CD4-positive, alpha-beta T cell (primary cell): Measurements from ENCODE around the gene FBLN2. TPM values are rescaled to one million over a fixed set of nuclear protein-coding genes. Genes with fewer than 3 reads are reported as not detected.

ENCODE experiments used
- ATAC-seq: fragments of 200-7000 bp; cut with Tn5 transposase; one replicate; pipeline ENCODE4 v1.10.0; 2022; ENCODE audit warnings: mild to moderate bottlenecking; ENCODE audit not compliant: poor library complexity
- CTCF ChIA-PET: fragments of 350-600 bp; sonication (Branson Sonifier 250); formaldehyde crosslinking; loops from one replicate; lab custom pipeline; 2021; ENCODE audit warnings: antibody characterized with exemption, inconsistent platforms; lab: Charles Lee
- POLR2A ChIA-PET: fragments of 350-600 bp; sonication (Branson Sonifier 250); formaldehyde crosslinking; loops from one replicate; lab custom pipeline; 2021; ENCODE audit warnings: antibody characterized with exemption, inconsistent platforms; lab: Charles Lee
- DNase-seq, 14 experiments: peaks; one replicate each; pipeline ENCODE4 v3.0.0-alpha.2; 2013 to 2020; ENCODE audit warnings: mixed read lengths in 2 of 14
- H3K27ac ChIP-seq, 2 donors: one replicate each; pipeline versions ENCODE4 v1.5.1 to v1.7.0; 2013; ENCODE audit warnings: low read length in 2 of 2, low read depth in 1 of 2, mild to moderate bottlenecking in 1 of 2
- H3K27me3 ChIP-seq, 2 experiments: 1 replicate in 1 of 2; 2 replicates in 1 of 2; pipeline versions ENCODE4 v1.6.1 to v1.7.0; 2013; ENCODE audit warnings: low read length in 2 of 2, control low read depth in 1 of 2, mild to moderate bottlenecking in 1 of 2, moderate library complexity in 1 of 2; ENCODE audit not compliant: insufficient read depth in 2 of 2, control insufficient read depth in 1 of 2
- H3K36me3 ChIP-seq: one replicate; pipeline ENCODE4 v1.6.1; 2013; ENCODE audit warnings: low read length, control low read depth; ENCODE audit not compliant: insufficient read depth
- H3K4me1 ChIP-seq: one replicate; pipeline ENCODE4 v1.6.1; 2013; ENCODE audit warnings: low read length, control low read depth; ENCODE audit not compliant: insufficient read depth
- H3K4me3 ChIP-seq: one replicate; pipeline ENCODE4 v1.5.1; 2013; ENCODE audit warnings: mild to moderate bottlenecking, low read length, moderate library complexity
- H3K9me3 ChIP-seq, 2 experiments: 1 replicate in 1 of 2; 2 replicates in 1 of 2; pipeline versions ENCODE4 v1.6.1 to v1.7.0; 2013; ENCODE audit warnings: low read length in 2 of 2, mild to moderate bottlenecking in 2 of 2, control low read depth in 1 of 2, moderate library complexity in 1 of 2; ENCODE audit not compliant: control insufficient read depth in 1 of 2, insufficient read depth in 1 of 2
- H3K27ac Mint-ChIP-seq: one replicate; pipeline ENCODE4 v1.8.0; 2020; ENCODE audit warnings: mixed read lengths
- H3K27me3 Mint-ChIP-seq: one replicate; pipeline ENCODE4 v1.8.0; 2021; ENCODE audit warnings: mixed read lengths
- H3K36me3 Mint-ChIP-seq: one replicate; pipeline ENCODE4 v1.8.0; 2021; ENCODE audit warnings: low read depth, mixed read lengths
- H3K4me1 Mint-ChIP-seq: one replicate; pipeline ENCODE4 v1.8.0; 2021; ENCODE audit warnings: low read depth, mixed read lengths
- H3K4me3 Mint-ChIP-seq: one replicate; pipeline ENCODE4 v1.8.0; 2020; ENCODE audit warnings: mild to moderate bottlenecking, mixed read lengths
- H3K9me3 Mint-ChIP-seq: one replicate; pipeline ENCODE4 v1.8.0; 2020; ENCODE audit warnings: mixed read lengths
- intact Hi-C, 2 experiments: fragments of 100-400 bp; cut with DNase I in 1 of 2; cut with micrococcal nuclease in 1 of 2; formaldehyde crosslinking; loops; one replicate each; pipeline versions ENCODE4 v1.15.1 to v1.9.0; 2023 to 2025; cut with DNase I, micrococcal nuclease
- total RNA-seq, 174 experiments: library from RNA in 2 of 174; stranded (reverse) in 2 of 174; gene quantifications; one replicate each; pipeline ENCODE4 v1.2.3 and lab custom pipeline; 2021 to 2026
- TF ChIP-seq, protein P1 (sequence below): fragments of 200-600 bp; IDR thresholded peaks from one replicate; pipeline ENCODE4 v1.8.0; 2022; ENCODE audit warnings: antibody characterized with exemption, mild to moderate bottlenecking

The FBLN2 gene
- total RNA-seq, 2 experiments from 2014 or later = 0.19 to 0.25 TPM

DNA sequence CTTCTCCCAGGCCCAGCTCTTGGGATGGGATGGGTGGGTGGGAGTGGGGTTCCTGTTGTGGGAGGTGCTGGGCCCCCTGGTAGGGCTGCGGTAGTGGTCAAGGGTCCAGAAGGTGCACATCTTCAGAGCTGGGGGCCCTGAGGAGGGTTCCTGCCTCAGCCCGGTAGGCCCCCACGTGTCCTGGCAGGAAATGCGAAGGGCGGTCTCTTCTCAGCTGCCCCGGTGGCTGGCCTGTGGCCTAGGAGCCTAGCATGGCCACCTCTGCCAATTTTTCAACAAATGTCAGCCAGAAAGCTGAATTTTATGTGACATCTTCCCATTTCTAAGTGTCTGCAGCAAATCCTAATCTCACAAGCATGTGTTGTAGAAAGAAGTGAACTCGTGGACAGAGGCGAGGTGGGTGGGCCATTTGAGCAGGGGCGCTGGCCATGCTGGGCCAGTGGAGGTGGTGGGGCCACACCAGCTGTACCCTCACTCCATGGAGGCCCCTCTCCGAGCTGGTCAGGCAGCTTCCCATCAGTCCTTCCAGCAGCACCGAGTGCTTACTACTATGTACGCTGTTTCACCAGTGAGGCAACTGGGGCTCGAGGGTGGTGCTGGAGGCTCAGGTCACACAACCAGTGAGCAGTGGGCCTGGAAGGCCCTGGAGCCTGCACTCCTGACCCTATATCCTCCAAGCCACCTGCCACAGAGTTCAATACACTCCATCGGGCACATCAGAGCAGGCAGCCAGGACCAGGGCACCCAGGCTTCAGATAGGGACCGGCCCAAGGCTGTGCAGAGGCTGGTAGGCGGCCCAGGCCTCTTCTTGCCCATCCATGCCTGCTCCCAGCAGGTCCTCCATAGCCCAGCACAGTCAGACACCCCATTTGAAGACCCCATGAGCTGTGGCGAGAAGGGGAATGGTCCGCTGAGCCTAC, 23.2 kb downstream of the FBLN2 start:
- Histone ChIP-seq H3K9me3 (no peaks in the 10 kb centered on the region), H3K27me3 (no peaks in the 10 kb centered on the region), H3K36me3 (no peaks in the 10 kb centered on the region), H3K4me1 (no peaks in the 10 kb centered on the region), H3K27ac (no peak overlapping the region), H3K4me3 (no peak overlapping the region)
- DNase-seq (no peak), ATAC-seq (no peak)
- Mint-ChIP-seq H3K9me3 (no peaks in the 10 kb centered on the region), H3K36me3 (no peaks in the 10 kb centered on the region), H3K27me3 (peaks cover 4% of the 10 kb centered on the region), H3K27ac (no peak overlapping the region), H3K4me3 (no peak overlapping the region), H3K4me1 (no peaks in the 10 kb centered on the region)
- POLR2A ChIA-PET = no interaction called here
- intact Hi-C loops = no loop called here
- TF ChIP-seq, protein P1, sequence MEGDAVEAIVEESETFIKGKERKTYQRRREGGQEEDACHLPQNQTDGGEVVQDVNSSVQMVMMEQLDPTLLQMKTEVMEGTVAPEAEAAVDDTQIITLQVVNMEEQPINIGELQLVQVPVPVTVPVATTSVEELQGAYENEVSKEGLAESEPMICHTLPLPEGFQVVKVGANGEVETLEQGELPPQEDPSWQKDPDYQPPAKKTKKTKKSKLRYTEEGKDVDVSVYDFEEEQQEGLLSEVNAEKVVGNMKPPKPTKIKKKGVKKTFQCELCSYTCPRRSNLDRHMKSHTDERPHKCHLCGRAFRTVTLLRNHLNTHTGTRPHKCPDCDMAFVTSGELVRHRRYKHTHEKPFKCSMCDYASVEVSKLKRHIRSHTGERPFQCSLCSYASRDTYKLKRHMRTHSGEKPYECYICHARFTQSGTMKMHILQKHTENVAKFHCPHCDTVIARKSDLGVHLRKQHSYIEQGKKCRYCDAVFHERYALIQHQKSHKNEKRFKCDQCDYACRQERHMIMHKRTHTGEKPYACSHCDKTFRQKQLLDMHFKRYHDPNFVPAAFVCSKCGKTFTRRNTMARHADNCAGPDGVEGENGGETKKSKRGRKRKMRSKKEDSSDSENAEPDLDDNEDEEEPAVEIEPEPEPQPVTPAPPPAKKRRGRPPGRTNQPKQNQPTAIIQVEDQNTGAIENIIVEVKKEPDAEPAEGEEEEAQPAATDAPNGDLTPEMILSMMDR = no peak
- CTCF ChIA-PET = no interaction called here

DNA sequence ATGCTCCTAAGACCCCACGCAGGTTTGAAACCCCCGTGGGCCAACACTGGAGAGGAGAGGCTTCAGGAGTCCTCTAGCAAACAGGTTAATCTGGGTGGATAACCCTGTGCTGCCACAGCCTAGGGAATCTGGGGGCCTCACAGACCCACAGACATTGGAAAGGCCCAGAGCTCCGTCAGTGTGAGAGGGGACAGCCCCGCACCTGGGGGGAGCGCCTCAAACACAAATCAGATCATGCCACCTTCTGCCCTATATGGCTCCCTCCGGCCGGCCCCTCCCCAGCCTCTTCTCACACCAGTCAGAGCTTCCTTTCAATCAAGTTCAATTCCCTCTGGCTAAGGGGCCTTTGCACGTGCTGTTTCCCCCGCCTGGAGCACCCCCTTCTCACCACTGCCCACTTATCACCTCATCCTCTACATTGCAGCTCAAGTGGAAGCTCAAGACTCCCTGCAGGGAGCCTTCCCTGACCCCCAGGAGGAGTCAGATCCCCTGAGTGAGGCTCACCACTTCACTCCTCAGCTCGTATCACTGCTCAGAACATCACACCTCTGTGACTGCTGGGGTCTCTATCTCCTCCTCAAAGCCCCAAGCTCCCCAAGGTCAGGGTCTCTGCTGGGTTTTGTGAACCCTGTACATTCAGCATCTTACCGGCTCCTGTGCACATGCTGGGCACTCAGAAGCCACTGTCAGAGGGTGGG, 24.1 kb downstream of the FBLN2 start:
- Mint-ChIP-seq H3K27ac (no peak overlapping the region), H3K36me3 (no peaks in the 10 kb centered on the region), H3K27me3 (peaks cover 4% of the 10 kb centered on the region), H3K4me1 (no peaks in the 10 kb centered on the region), H3K9me3 (no peaks in the 10 kb centered on the region), H3K4me3 (no peak overlapping the region)
- H3K9me3 ChIP-seq = no peaks in the 10 kb centered on the region
- no peak overlapping the region for H3K4me3 ChIP-seq
- H3K27me3 ChIP-seq = no peaks in the 10 kb centered on the region
- DNase-seq = no peak
- H3K27ac ChIP-seq = no peak overlapping the region
- no peaks in the 10 kb centered on the region for H3K36me3 ChIP-seq
- no peaks in the 10 kb centered on the region for H3K4me1 ChIP-seq
- TF ChIP-seq, protein P1 = no peak
- no peak for ATAC-seq
- POLR2A ChIA-PET = no interaction called here
- CTCF ChIA-PET = no interaction called here
- intact Hi-C loops = no loop called here

DNA sequence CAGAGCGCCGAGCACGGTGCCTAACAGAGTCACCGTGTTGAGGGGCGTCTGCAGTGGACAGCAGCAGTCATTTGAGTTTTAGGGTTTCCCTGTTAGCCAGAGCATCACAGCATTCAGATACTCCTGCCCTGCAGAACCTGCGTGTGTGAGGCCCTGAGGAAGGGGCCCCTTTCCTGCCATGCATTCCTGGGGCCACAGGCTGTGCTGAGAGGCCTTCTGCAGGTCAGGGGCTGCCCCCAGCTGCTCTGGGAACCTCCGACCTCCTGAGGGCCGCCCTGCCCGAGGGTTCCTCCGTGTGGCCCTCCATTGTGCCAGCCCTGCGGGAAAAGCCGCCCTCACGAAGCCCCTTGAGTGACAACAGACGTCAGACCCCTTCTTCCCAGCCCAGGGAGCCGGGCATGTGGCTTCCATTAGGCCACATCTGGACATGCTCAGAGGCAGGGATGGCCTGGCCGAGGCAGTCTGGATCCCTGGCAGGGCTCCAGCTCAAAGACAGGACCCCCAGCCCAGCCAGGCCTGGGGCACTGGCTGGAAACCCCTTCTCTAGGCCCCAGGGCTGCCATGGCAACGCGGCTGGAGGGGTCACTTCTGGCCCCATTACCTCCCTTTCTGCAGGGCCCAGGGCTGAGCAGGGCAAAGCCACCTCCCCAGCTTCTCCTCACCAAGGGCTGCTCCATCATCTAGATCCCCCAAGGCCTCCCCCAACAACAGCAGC, 25.3 kb downstream of the FBLN2 start:
- no peak overlapping the region for H3K4me3 ChIP-seq
- H3K36me3 Mint-ChIP-seq = no peaks in the 10 kb centered on the region
- TF ChIP-seq, protein P1 = no peak
- H3K9me3 Mint-ChIP-seq = no peaks in the 10 kb centered on the region
- intact Hi-C loops = no loop called here
- no peaks in the 10 kb centered on the region for H3K27me3 Mint-ChIP-seq
- H3K27ac ChIP-seq = no peak overlapping the region
- no peak overlapping the region for H3K27ac Mint-ChIP-seq
- H3K9me3 ChIP-seq = no peaks in the 10 kb centered on the region
- H3K36me3 ChIP-seq = no peaks in the 10 kb centered on the region
- ChIA-PET CTCF (no interaction called here), POLR2A (no interaction called here)
- H3K27me3 ChIP-seq = no peaks in the 10 kb centered on the region
- H3K4me1 ChIP-seq = no peaks in the 10 kb centered on the region
- no peaks in the 10 kb centered on the region for H3K4me1 Mint-ChIP-seq
- ATAC-seq = no peak
- H3K4me3 Mint-ChIP-seq = no peak overlapping the region
- no peak for DNase-seq
